ENCODE results near the gene FRMD1.

The FRMD1 gene

GRCh38 chr6:168035098-168035660, 43.8 kb downstream of the FRMD1 start:
- Histone ChIP-seq H3K9me2 (replicated peaks; ENCODE audit: control insufficient read depth, low read length) (no peaks in the 10 kb centered on the region), H3K4me3 (ENCODE audit: low read length) (no peak overlapping the region), H3K4me2 (ENCODE audit: low read length) (no peak overlapping the region), H3K27me3 (ENCODE audit: control insufficient read depth, low read length) (no peaks in the 10 kb centered on the region), H3K36me3 (ENCODE audit: control insufficient read depth, low read length) (no peaks in the 10 kb centered on the region), H3K79me2 (ENCODE audit: control insufficient read depth, low read length) (no peaks in the 10 kb centered on the region), H3K27ac (ENCODE audit: low read depth, low read length) (no peak overlapping the region), H3F3A (ENCODE audit: control insufficient read depth, insufficient read depth) (no peaks in the 10 kb centered on the region), H3K9me3 (ENCODE audit: control insufficient read depth, insufficient read depth, low read length) (peaks cover 16% of the 10 kb centered on the region; the same call in 1 of the 2 replicates), H4K20me1 (ENCODE audit: control insufficient read depth, insufficient read depth, low read depth, low read length) (no peaks in the 10 kb centered on the region), H3K4me1 (ENCODE audit: control insufficient read depth, low read length) (no peaks in the 10 kb centered on the region)
- TF ChIP-seq, protein P1, sequence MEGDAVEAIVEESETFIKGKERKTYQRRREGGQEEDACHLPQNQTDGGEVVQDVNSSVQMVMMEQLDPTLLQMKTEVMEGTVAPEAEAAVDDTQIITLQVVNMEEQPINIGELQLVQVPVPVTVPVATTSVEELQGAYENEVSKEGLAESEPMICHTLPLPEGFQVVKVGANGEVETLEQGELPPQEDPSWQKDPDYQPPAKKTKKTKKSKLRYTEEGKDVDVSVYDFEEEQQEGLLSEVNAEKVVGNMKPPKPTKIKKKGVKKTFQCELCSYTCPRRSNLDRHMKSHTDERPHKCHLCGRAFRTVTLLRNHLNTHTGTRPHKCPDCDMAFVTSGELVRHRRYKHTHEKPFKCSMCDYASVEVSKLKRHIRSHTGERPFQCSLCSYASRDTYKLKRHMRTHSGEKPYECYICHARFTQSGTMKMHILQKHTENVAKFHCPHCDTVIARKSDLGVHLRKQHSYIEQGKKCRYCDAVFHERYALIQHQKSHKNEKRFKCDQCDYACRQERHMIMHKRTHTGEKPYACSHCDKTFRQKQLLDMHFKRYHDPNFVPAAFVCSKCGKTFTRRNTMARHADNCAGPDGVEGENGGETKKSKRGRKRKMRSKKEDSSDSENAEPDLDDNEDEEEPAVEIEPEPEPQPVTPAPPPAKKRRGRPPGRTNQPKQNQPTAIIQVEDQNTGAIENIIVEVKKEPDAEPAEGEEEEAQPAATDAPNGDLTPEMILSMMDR (IDR thresholded peaks at IDR 0.05; ENCODE audit: low read depth, low read length, poor library complexity, severe bottlenecking), result no peak
- TF ChIP-seq EZH2phosphoT487 (IDR thresholded peaks at IDR 0.05; ENCODE audit: borderline replicate concordance, low read length), result no peak

GRCh38 chr6:168034537-168034936, 44.5 kb downstream of the FRMD1 start:
- no peaks in the 10 kb centered on the region for H3F3A ChIP-seq (ENCODE audit: control insufficient read depth, insufficient read depth)
- no peak overlapping the region for H3K4me2 ChIP-seq (ENCODE audit: low read length)
- H3K79me2 ChIP-seq (ENCODE audit: control insufficient read depth, low read length), result no peaks in the 10 kb centered on the region
- no peaks in the 10 kb centered on the region for H3K4me1 ChIP-seq (ENCODE audit: control insufficient read depth, low read length)
- no peaks in the 10 kb centered on the region for H3K36me3 ChIP-seq (ENCODE audit: control insufficient read depth, low read length)
- H3K9me2 ChIP-seq (replicated peaks; ENCODE audit: control insufficient read depth, low read length), result no peaks in the 10 kb centered on the region
- H3K27me3 ChIP-seq (ENCODE audit: control insufficient read depth, low read length), result no peaks in the 10 kb centered on the region
- no peak overlapping the region for H3K27ac ChIP-seq (ENCODE audit: low read depth, low read length)
- TF ChIP-seq, protein P1 (IDR thresholded peaks at IDR 0.05; ENCODE audit: low read depth, low read length, poor library complexity, severe bottlenecking), result no peak
- TF ChIP-seq EZH2phosphoT487 (IDR thresholded peaks at IDR 0.05; ENCODE audit: borderline replicate concordance, low read length), result no peak
- H4K20me1 ChIP-seq (ENCODE audit: control insufficient read depth, insufficient read depth, low read depth, low read length), result no peaks in the 10 kb centered on the region
- peaks cover 10% of the 10 kb centered on the region; the same call in 1 of the 2 replicates for H3K9me3 ChIP-seq (ENCODE audit: control insufficient read depth, insufficient read depth, low read length)
- no peak overlapping the region for H3K4me3 ChIP-seq (ENCODE audit: low read length)

GRCh38 chr6:168033791-168034190, 45.2 kb downstream of the FRMD1 start:
- H3F3A ChIP-seq (ENCODE audit: control insufficient read depth, insufficient read depth), result no peaks in the 10 kb centered on the region
- no peak overlapping the region for H3K27ac ChIP-seq (ENCODE audit: low read depth, low read length)

More at GRCh38 chr6:168033791-168034190, 45.2 kb downstream of the FRMD1 start:
- Histone ChIP-seq H4K20me1 (ENCODE audit: control insufficient read depth, insufficient read depth, low read depth, low read length) (no peaks in the 10 kb centered on the region), H3K4me2 (ENCODE audit: low read length) (no peak overlapping the region), H3K4me1 (ENCODE audit: control insufficient read depth, low read length) (no peaks in the 10 kb centered on the region), H3K9me3 (ENCODE audit: control insufficient read depth, insufficient read depth, low read length) (peaks cover 6% of the 10 kb centered on the region; the same call in 1 of the 2 replicates), H3K9me2 (replicated peaks; ENCODE audit: control insufficient read depth, low read length) (no peaks in the 10 kb centered on the region), H3K36me3 (ENCODE audit: control insufficient read depth, low read length) (no peaks in the 10 kb centered on the region), H3K4me3 (ENCODE audit: low read length) (no peak overlapping the region), H3K79me2 (ENCODE audit: control insufficient read depth, low read length) (no peaks in the 10 kb centered on the region), H3K27me3 (ENCODE audit: control insufficient read depth, low read length) (no peaks in the 10 kb centered on the region)
- TF ChIP-seq EZH2phosphoT487 (IDR thresholded peaks at IDR 0.05; ENCODE audit: borderline replicate concordance, low read length), result no peak
- TF ChIP-seq, protein P1 (IDR thresholded peaks at IDR 0.05; ENCODE audit: low read depth, low read length, poor library complexity, severe bottlenecking), result no peak

Data from DOHH2 (cell line).